ENCODE measurements around the gene S100A10.

DNA sequence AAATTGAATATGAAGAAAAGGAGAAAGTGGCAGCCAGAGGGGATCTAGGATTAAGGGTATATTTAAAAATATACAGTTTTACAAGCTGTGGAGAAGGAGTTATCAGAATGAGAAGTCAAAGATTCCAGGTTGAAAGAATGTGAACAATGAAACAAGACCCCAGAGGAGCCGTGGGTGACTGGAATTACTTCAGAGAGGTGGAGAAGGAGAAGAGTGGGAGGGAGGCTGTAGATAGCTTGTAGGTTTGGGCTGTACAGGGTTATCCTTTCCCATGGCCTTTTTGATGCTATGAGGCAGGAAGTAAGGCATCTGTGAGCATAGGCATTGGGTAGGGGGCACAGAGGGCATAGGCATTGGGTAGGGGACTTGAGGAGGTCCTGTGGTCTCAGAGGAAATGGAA lies 48.4 kb upstream of the S100A10 start:
- TF ChIP-seq, protein P1, sequence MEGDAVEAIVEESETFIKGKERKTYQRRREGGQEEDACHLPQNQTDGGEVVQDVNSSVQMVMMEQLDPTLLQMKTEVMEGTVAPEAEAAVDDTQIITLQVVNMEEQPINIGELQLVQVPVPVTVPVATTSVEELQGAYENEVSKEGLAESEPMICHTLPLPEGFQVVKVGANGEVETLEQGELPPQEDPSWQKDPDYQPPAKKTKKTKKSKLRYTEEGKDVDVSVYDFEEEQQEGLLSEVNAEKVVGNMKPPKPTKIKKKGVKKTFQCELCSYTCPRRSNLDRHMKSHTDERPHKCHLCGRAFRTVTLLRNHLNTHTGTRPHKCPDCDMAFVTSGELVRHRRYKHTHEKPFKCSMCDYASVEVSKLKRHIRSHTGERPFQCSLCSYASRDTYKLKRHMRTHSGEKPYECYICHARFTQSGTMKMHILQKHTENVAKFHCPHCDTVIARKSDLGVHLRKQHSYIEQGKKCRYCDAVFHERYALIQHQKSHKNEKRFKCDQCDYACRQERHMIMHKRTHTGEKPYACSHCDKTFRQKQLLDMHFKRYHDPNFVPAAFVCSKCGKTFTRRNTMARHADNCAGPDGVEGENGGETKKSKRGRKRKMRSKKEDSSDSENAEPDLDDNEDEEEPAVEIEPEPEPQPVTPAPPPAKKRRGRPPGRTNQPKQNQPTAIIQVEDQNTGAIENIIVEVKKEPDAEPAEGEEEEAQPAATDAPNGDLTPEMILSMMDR (conservative IDR thresholded peaks at IDR 0.05; ENCODE audit: low read depth, low read length), result no peak
- TF ChIP-seq EZH2phosphoT487 (IDR thresholded peaks at IDR 0.05; ENCODE audit: borderline replicate concordance, low read length), result no peak

All from PC-3 (cell line).